ENCODE results near the gene ATP2B2. TPM values are rescaled to one million over a fixed set of nuclear protein-coding genes. Genes with fewer than 3 reads are reported as not detected.
"Not testable (repeated sequence)": the region's sequence is repeated elsewhere in the genome, so short reads cannot be mapped to it uniquely, and the experiment has no call there.

The ATP2B2 gene
- polyA plus RNA-seq, 5 donors = 0.03 to 0.24 (median 0.13) TPM; not detected in 1

DNA sequence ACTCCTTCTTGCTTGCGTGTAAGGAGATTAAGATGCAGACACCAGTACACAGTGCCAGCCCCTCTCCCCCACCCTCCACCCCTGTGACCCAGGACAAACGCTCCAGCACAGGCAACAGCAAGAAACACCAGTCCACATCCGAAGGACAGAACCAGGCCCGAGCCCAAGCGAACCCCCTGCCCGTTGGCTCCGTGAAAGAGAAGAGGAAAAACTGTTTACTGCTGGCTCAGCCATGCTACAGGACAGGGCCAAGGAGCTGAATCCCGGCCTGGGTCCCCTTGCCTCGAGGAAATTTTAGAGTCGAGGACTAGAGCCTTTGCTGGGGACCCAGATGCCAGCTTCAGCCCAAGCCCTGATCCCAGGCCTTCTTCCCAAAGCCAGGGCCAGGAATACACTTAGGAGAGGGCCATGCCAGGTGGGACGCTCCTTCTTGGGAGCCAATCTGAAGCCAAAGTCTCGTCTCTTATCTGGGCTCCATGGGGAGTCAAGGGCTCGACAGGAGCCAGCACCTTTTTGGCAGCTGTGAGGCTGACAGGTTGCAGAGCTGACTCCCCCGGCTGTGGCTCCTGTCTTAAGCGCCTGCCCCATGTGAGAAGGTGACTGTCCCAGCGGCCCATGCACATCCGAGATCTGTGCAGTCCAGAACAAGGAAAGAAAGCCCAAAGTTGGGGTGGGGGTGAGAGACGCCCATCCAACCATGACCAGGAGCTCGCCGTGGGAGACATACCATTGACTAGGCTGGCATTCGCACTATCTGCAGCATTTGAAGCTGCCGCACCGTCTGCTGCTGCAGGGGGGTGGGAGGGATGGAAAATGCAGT is 120.6 kb downstream of the ATP2B2 start:
- DNase-seq = no peak

DNA sequence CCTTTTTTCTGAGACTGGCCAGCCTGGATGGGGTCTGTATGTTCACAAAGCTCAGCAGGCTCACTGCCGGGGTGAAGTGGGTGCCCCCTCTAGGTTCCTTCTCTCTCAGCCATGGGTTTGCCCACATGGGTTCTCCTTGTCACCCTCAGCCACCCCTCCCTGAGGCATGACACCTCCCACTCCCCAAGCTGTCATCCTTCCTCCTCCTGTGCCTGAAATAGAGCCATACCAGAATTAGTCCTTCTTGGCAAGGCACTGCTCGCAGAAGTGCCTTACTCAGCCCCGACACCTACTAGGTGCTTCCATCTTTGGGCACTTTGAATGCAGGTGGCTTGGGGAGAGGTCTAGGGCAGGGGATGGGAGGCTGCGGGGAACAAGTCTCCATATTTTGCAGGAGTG is 121.5 kb downstream of the ATP2B2 start:
- DNase-seq = no peak

DNA sequence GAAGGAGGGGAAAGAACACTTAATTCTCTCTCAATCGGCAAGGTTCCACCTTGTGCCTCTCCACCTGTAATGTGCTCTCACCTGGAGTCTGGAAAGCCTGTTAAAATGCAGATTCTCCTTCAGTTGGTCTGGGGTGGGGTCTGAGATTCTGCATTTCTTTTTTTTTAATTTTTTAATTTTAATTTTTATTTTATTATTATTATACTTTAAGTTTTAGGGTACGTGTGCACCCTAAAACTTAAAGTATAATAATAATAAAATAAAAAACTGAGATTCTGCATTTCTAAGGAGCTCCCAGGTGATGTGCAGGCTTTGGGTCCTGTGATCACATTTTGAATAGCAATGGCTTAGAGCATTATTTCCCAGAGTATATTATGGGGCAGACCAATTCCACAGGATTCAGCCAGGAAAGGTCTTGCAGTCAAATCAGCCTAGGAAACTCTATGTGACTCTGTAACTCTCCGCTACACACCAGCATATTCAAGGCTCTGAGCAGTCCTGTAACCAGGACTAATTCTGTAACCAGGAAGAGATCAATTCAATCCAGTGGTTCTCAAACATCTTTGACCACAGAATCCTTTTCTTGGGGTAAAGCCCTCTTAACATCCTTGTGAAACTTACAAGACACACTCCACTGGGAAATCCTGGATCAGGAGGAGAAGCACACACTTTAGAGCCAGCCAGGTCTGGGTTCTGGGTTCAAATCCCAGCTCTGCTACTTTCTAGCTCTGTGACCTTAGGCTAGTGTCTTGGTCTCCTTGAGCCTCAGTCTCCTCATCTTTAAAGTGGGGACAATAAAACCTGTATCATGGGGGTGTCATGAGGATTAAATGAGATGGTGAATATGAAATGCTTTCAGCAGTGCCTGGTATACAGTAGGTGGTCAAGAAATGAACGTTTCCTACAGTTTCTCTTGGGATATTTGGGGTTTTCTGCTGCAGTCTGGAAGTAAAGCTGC is 122.2 kb downstream of the ATP2B2 start:
- no peak for DNase-seq

DNA sequence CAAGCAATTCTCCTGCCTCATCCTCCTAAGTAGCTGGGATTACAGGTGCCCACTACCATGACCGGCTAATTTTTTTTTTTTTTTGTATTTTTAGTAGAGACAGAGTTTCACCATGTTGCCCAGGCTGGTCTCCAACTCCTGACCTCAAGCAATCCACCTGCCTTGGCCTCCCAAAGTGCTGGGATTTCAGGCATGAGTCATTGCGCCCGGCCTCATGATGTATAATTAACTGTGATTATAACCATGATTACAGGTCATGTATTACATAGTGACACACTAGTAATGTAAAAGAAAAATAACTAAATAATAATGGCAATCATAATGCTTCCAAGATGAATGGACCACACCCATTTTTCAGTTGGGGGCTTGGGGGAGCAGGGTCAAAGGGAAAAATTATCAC is 122.9 kb downstream of the ATP2B2 start:
- DNase-seq = not testable (repeated sequence)

DNA sequence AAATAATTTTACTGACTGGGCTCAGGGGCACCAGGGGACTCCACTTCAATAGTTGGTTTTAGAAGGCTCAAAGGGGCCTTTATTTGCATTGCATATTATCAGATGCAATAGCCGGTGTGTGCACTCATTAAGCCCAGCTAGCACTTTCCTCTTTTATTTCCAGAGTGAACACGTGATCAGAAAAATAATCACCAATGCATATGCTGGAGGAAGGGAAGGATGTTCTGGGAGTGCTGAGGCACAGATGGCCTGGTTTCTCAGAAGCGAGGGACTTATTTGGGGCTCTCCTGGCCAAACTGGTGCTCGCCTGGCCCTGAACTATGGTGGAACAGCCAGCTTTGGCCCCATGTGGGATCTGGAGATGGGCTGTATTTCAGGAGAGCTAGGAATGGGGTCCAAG is 124.0 kb downstream of the ATP2B2 start:
- DNase-seq = no peak

DNA sequence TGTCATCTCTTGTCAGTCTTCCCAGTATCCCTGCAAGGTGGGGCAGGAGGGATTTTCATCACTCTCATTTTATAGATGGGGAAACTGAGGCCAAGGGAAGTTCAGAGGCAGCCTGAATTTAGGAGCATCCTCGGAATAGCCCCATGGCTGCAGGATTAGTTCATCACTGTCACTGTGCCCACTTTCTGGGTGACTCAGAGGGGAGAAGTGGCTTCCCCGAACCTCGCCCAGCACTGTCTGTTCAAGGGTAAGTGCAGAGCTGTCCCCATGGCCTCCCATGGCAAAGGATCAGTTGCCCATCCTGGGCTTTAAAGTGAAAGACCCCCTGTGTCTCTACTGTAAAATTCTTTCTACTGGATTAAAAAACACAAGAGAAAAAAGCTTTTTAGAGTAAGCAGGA is 124.5 kb downstream of the ATP2B2 start:
- DNase-seq = no peak

DNA sequence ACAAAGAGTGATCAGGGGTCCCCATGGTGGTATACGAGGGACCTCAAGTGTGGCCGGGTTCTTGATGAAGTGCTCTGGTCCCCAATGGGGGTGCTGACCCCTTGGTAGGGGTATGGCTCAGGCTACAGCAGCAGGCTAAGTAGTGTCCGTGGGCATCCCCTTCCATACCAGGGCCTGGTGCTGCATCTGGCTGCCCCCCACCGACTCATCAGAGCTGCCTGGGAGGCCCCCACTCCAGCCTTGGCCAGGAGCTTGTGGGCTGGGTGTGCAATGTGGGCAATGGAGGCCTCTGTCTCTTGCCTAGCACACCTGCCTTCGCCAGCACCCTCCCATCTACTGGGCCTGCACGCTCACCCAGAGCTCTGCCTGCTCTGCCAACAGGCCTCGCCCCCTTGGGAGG is 125.4 kb downstream of the ATP2B2 start:
- DNase-seq = no peak

DNA sequence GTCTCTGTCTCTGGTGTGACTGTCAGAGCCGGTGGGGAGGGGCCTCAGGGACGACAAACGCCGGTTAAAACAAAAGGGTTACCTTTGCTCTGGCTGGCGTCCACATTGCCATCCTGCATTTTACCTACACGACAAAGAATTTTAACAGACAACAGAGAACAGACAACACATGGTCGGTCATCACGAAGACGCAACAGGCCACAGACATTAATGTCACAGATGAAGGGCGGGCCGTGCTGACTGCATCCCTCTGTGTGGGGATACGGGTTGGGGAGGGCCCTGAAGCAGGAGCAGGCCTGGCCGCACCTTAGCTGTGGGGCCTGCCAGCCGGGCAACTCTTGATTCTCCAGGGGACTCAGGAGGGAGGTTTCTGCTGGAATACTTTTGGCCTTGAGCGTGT is 126.2 kb downstream of the ATP2B2 start:
- no peak for DNase-seq

DNA sequence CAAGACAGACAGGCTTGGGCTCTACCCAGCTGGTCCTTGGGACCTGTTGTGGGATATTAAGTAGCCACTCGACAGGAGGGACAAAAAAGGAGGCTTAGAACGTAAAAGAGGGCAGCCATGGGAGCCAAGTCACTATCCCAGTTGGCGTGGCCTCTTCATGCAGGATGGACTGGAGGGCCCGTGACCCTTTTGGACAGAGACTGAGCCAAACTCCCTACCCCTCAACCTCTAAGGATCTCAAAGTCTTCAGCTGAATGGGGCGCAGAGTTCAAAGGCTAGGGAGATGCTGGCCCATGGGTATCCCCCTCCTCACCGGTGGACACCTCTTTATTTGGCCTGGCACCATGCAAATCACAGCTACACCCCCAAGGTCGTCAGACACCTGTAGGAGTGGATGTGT is 126.6 kb downstream of the ATP2B2 start:
- no peak for DNase-seq

DNA sequence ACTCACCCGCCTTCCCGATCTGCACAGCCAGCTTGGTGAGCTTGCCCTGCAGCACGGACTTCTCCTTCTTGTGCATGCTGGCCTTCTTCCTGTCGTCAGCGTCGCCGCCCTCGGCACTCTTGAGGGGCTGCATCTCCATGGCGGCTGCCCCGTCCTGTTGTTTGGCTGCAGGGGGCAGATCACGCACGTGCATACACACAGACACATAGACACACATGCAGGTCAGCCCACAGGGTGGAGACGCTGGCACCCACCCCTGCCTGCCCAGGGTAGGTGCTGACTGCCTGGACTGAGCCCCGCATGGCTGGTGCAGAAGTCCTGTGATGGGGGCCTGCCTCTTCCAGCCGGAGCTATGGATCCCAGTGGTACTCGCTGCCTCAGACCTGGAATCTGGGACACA is 127.1 kb downstream of the ATP2B2 start:
- no peak for DNase-seq

DNA sequence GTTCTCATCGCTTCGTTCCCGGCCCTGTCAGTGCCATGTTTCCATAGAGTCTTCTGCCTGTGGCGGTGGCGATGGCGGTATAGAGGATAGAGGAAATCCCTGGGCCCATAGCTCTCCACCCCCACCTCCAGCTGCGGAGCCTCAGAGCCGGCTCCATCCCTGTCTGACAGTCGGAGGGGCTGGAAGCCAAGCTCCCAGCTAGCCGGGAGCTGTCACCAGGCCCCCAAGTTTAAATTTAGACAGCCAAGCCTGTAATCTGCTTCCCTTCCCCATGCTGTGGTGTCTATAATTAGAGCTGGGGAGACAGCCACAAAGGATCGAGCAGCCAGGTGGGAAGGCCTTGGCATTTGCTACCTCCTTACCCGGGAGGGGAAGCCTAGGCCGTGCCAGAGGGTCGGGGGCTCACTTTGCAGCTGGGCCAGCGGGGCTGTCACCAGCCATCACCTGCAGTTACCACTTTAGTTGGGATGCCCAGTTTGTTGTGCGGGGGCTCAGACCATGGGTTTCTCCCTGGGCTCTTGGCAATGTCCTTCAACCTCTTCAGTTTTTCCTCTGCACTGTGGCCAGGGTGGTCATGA is 128.1 kb downstream of the ATP2B2 start:
- peak; percentile 56 to 58 for DNase-seq

DNA sequence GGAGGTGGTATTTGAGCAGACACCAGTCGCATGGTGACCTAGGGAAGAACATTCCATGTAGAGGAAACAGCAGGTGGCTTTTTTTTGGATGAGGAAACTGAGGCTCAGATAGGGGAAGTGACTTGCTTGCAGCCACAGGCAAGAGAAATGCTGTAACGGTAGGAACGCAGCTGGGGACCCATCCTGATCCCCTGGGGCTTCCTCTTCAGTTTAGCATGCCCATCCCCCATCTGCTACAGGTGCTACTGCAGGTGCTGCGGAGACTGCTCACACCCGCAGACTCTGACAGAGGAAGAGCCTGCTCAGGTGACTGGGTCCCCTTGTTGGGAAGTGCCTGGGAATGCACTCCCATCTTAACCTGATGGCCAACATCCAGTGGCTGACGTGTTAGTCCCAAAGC is 129.0 kb downstream of the ATP2B2 start:
- DNase-seq = no peak

DNA sequence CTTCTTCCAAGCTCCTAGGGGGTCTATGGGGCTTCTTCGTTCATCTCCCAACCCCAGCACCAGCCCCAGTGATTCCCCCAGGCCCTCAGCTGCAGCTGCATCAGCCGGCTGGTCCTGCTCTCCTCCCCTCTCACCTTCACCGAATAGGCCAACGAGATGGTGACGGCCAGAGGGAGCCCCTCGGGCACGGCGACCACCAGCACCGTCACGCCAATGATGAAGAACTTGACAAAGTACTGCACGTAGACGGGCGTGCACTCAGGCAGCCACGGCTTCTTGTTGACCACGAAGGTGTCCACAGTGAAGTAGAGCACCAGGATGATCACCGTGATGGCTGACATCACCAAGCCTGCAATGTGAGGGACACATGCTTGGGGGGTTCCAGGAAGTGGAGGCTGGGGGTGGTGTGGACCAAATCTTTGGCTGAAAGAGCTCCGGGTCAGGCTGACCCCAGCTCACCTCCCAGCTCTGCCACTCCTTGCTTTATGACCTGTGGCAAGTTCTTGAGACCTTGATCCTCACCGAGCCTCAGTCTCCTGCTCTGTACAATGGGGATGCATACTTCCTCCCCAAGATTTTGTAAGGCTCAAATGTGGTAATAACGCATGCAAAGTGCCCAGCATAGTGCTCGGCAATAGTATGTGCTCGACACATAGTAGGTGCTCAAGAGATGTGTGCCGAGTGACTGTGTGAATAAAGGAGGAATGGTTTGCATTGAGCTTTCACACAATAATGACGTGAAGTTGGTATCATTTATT is 129.9 kb downstream of the ATP2B2 start:
- DNase-seq = no peak

DNA sequence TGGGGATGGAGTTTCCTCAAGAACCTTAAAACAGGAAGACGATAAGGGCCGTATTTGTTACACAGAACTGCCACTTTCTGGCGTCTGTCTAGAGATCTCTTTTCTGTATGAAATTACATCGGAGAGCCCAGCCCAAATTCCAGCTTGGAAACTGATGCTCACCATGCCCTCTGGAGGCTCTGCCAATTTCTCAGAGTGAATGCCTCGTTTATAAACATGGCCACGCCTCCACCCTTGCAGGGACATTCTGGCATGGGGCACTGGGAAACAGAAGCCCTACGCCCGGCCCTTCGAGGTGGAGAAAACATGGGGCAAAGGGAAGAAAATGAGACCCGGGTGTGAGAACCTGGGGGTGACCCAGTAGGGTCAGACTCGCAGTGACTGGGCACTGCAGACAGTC is 131.1 kb downstream of the ATP2B2 start:
- DNase-seq = no peak

DNA sequence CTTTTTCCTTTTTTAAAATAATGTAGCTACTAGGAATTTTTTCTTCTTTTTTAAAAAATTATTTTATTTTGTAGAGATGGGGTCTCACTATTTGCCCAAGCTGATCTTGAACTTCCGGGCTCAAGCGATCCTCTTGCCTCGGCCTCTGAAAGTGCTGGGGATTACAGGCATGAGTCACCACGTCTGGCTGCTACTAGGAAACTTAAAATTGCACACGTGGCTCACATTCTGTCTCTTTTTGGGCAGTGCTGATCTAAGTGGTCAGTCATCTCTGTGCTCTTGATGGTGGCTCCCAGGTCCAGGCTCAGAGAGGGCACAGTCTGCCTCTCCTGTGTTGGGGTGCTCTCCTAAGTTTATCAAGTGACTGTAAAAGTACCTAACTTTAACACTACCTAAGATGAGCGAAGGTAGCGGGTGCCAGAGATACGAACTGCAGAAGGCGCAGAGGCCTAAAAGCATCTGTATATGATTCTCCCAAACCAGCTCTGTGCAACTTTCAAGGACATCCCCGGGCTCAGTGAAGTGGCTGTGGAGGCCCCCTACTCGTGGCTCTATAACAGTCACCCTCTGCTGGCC is 131.6 kb downstream of the ATP2B2 start:
- no peak for DNase-seq

DNA sequence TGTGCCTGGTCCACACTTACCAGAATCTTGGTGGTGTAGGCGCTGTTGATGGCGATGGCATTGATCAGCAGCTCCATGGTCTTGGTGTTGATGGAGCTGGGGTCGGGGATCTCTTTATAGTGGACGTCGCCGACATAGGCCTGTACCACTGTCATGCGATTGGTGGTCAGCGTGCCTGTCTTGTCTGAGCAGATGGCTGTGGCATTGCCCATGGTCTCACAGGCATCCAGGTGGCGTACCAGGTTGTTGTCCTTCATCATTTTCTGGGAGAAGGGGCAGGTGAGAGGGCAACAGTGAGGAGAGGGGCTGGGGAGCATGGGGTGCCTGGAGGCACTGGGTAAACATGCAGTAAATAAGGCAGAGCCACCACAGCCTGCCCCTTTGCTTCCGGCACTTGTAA is 133.6 kb downstream of the ATP2B2 start:
- no peak for DNase-seq

DNA sequence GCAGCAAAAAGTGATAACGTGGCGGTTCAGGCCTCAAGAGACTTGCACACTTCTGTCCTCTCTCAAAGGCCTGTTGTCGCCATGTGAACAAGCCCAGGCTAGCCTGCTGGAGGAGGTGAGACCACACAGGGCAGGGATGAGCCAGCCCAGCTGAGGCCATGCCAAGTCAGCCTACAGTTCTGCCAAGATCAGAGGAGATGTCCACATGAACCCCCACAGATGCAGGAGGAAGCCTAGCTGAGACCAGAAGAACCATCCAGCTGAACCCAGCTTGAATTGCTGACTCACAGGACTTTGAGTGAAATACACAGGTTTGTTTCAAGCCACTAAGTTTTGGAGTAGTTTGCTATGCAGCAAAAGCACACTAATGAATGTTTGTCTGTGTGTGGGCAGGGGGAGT is 134.2 kb downstream of the ATP2B2 start:
- no peak for DNase-seq

DNA sequence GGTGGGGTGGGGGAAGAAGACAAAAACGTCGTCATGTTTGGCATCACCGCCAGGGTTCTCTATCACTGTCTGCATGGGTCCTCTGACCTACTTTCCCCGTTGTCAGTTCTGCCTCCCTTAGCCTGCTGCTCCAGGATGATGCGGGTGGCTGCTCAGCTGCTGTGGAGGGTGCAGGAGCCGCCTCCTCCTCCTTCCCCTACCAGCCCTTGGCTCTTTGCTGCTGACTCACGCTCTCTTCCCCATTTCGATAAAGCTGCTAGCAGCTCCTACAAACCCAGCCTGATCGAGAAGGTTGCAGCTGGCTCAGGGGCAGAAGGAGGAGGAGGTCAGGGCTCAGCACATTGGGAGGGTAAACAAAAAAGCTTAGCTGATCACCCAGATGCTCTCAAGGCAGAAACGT is 135.0 kb downstream of the ATP2B2 start:
- DNase-seq = no peak

DNA sequence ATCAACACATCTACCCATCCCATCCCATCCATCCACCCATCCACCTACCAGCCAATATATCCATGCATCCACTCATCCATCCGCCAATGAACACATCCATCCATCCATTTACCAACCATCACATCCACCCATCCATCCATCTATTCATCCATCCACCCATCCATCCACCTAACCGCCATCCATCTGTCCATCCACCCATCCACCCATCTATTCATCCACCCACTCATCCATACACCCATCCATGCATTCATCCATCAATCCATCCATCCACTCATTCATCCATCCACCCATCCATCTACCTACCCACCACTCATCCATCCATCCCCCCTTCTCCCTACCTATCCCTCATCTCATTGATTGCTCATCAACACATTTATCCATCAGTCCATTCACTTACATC is 136.9 kb downstream of the ATP2B2 start:
- no peak for DNase-seq

DNA sequence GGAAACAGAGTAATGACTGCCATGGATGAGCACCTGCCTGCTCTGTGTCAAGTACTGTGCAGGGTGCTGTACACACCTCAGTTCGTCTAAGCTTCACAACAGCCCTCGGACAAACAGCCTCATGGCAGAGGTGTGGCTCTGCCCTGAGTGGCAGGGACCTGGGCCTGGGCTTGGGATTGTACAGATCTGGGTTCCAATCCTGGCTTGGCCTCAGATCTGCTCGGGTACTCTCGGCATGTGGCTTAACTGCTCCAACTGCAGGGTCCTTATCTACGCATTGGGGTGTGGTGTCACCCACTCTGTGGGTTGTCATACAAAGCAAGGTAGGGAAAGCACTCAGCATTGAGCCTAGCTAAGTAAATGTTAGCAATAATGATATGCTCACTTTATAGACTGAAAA is 137.9 kb downstream of the ATP2B2 start:
- DNase-seq = no peak

DNA sequence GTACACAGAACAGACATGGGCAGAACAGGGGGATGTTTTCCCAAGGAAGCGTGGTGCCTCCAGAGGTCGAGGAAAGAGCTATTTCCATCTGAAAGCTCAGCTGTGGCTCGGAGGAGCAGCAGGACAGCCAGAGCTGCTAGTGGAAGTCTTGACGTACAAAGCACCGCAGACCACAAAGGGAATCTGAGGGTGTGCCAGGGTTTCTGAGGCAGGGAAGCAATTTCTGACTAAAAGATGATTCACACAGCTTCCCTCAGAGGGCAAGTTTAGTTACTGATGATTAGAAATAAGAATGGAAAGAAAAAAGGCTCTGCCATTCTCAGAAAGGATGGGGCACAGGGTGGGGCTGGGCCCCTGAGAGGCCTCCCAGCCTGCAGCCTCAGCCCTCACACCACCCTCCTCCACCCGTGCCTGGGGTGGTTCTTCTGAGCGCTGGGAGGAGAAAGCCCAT is 138.7 kb downstream of the ATP2B2 start:
- no peak for DNase-seq
